Measurements from ENCODE around the gene KCNK1.
"Not testable (repeated sequence)": the region's sequence is repeated elsewhere in the genome, so short reads cannot be mapped to it uniquely, and the experiment has no call there.

GRCh38 chr1:233686653-233687052 lies 72.7 kb downstream of the KCNK1 start:
- TF ChIP-seq EZH2 (IDR thresholded peaks at IDR 0.05; ENCODE audit: insufficient read depth, low read length); CTCF (IDR thresholded peaks at IDR 0.05; ENCODE audit: insufficient read depth, low read depth, low read length): not testable (repeated sequence)
